ENCODE data around the gene FAF1. TPM values are rescaled to one million over a fixed set of nuclear protein-coding genes. Genes with fewer than 3 reads are reported as not detected.

The FAF1 gene
- total and polyA plus RNA-seq, 2 of the 8 experiments (the other 6 are each of a cell fraction or from before 2014, with no cell fraction given): 10.8 to 65.9 TPM

- no peak overlapping the region for H2BK5ac ChIP-seq (ENCODE audit: low read depth, low read length)
- no peak overlapping the region for H2BK20ac ChIP-seq (ENCODE audit: low read length)
- H3K23ac ChIP-seq (ENCODE audit: insufficient read length): no peak overlapping the region
- CTCF ChIA-PET (ENCODE audit: partially characterized antibody): no interaction called here
- H3K18ac ChIP-seq (ENCODE audit: extremely low read depth, low read length): no peak overlapping the region
- no peaks in the 10 kb centered on the region for H4K20me1 ChIP-seq (replicated peaks in 1 of 2; ENCODE audit: control insufficient read depth in 1 of 2, insufficient read depth in 2 of 2, low read length in 2 of 2)
- FAIRE-seq (no peak), DNase-seq (ENCODE audit: low read depth in 1 of 2, low spot score in 2 of 2) (no peak)
- no peak overlapping the region for H2BK120ac ChIP-seq (replicated peaks; ENCODE audit: low read depth, low read length)
- H3K56ac ChIP-seq (replicated peaks; ENCODE audit: insufficient read length, low read depth, low read length): no peak overlapping the region
- H4K8ac ChIP-seq (ENCODE audit: extremely low read depth, insufficient read depth, low read length): no peak overlapping the region
- no peaks in the 10 kb centered on the region for H3K23me2 ChIP-seq (ENCODE audit: low read depth, low read length)
- H4K91ac ChIP-seq (replicated peaks; ENCODE audit: insufficient read length, low read length): no peak overlapping the region
- POLR2A ChIA-PET (ENCODE audit: partially characterized antibody): no interaction called here
- H3K4ac ChIP-seq (replicated peaks; ENCODE audit: insufficient read length, low read depth, low read length): no peak overlapping the region
- H3K14ac ChIP-seq (ENCODE audit: insufficient read length): no peak overlapping the region
- H3K9ac ChIP-seq (replicated peaks in 1 of 4; ENCODE audit: extremely low read depth in 1 of 4, low read depth in 3 of 4, low read length in 3 of 4): no peak overlapping the region
- H3K36me3 ChIP-seq (ENCODE audit: control insufficient read depth in 2 of 4, insufficient read depth in 4 of 4, low read length in 3 of 4): no peaks in the 10 kb centered on the region
- H4K5ac ChIP-seq (ENCODE audit: insufficient read length, low read depth, low read length): no peak overlapping the region
- no peak overlapping the region for H2BK12ac ChIP-seq (ENCODE audit: low read depth, low read length)
- no peak overlapping the region for H2BK15ac ChIP-seq (ENCODE audit: low read length)
- H3K4me1 ChIP-seq (replicated peaks in 1 of 4; ENCODE audit: control insufficient read depth in 3 of 4, insufficient read depth in 4 of 4, low read length in 3 of 4): no peaks in the 10 kb centered on the region
- no peak overlapping the region for H3K27ac ChIP-seq (ENCODE audit: low read depth, low read length)
- 94% methylated on average over 1 of the region's 1 CpG; no CpG with 5 or more reads in 1 of the 2 experiments for WGBS, 2 experiments (ENCODE audit: extremely low coverage in 1 of 2, insufficient coverage in 1 of 2, insufficient read length in 1 of 2, insufficient replicate concordance in 2 of 2, low coverage in 1 of 2, low lambda C conversion rate in 2 of 2, missing lambda C conversion rate in 1 of 2)
- H3K27me3 ChIP-seq (replicated peaks in 1 of 4; ENCODE audit: control insufficient read depth in 3 of 4, extremely low read depth in 1 of 4, insufficient read depth in 3 of 4, low read length in 3 of 4): no peaks in the 10 kb centered on the region
- no peak overlapping the region for H2AFZ ChIP-seq (ENCODE audit: low read length)
- H3K79me1 ChIP-seq (ENCODE audit: low read depth, low read length): no peaks in the 10 kb centered on the region
- no peak for TF ChIP-seq RXRA (IDR thresholded peaks at IDR 0.05; ENCODE audit: insufficient read depth, low read depth, low read length)
- no peak for TF ChIP-seq SP4 (IDR thresholded peaks at IDR 0.05; ENCODE audit: low read length)
- no peak for TF ChIP-seq JUND (IDR thresholded peaks at IDR 0.05; ENCODE audit: low read length)
- TF ChIP-seq TAF1 (IDR thresholded peaks at IDR 0.05; ENCODE audit: low read depth, low read length): no peak
- TF ChIP-seq SIRT6 (IDR thresholded peaks at IDR 0.05; ENCODE audit: low read length): no peak
- TF ChIP-seq SRF (IDR thresholded peaks at IDR 0.05; ENCODE audit: low read depth, low read length): no peak
- no peak for TF ChIP-seq USF2 (IDR thresholded peaks at IDR 0.05; ENCODE audit: low read length)
- TF ChIP-seq, protein P1, sequence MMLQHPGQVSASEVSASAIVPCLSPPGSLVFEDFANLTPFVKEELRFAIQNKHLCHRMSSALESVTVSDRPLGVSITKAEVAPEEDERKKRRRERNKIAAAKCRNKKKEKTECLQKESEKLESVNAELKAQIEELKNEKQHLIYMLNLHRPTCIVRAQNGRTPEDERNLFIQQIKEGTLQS (IDR thresholded peaks at IDR 0.05; ENCODE audit: insufficient read depth, low read depth, low read length): no peak
- no peak for TF ChIP-seq SIN3A (conservative IDR thresholded peaks at IDR 0.05 in 1 of 2, IDR thresholded peaks at IDR 0.05 in 1 of 2; ENCODE audit: low read depth in 1 of 2, low read length in 2 of 2)
- no peak for TF ChIP-seq RFX5 (IDR thresholded peaks at IDR 0.05; ENCODE audit: borderline replicate concordance, low read depth, low read length)
- TF ChIP-seq MAFK (IDR thresholded peaks at IDR 0.05; ENCODE audit: low read depth, low read length): no peak
- TF ChIP-seq POU5F1 (IDR thresholded peaks at IDR 0.05; ENCODE audit: low read depth, low read length): no peak
- no peak for TF ChIP-seq RBBP5 (IDR thresholded peaks at IDR 0.05; ENCODE audit: borderline replicate concordance, low read depth, low read length)
- H3K79me2 ChIP-seq (ENCODE audit: control insufficient read depth in 1 of 2, insufficient read depth in 2 of 2, low read length in 2 of 2): no peaks in the 10 kb centered on the region
- H3K9me3 ChIP-seq (ENCODE audit: insufficient read depth in 2 of 2, low read depth in 1 of 2, low read length in 1 of 2): no peaks in the 10 kb centered on the region
- H2AK5ac ChIP-seq (ENCODE audit: low read depth, low read length): no peak overlapping the region
- no peak overlapping the region for H3K4me3 ChIP-seq (ENCODE audit: extremely low read depth in 1 of 4, insufficient read depth in 2 of 4, low read depth in 3 of 4, low read length in 4 of 4)
- H3K4me2 ChIP-seq (ENCODE audit: insufficient read depth in 1 of 2, low read depth in 2 of 2, low read length in 2 of 2): no peak overlapping the region
These were observed 411.8 kb downstream of the FAF1 start for GRCh38 chr1:50548243-50548642.

Data from H1 (cell line).